ENCODE measurements around the gene WBP2. TPM values are rescaled to one million over a fixed set of nuclear protein-coding genes. Genes with fewer than 3 reads are reported as not detected.

Gene WBP2
- total and polyA plus RNA-seq, 9 of the 15 experiments (the other 6 are each of a cell fraction or from before 2014, with no cell fraction given), result 2.2 to 74.3 (median 20.0) TPM

DNA sequence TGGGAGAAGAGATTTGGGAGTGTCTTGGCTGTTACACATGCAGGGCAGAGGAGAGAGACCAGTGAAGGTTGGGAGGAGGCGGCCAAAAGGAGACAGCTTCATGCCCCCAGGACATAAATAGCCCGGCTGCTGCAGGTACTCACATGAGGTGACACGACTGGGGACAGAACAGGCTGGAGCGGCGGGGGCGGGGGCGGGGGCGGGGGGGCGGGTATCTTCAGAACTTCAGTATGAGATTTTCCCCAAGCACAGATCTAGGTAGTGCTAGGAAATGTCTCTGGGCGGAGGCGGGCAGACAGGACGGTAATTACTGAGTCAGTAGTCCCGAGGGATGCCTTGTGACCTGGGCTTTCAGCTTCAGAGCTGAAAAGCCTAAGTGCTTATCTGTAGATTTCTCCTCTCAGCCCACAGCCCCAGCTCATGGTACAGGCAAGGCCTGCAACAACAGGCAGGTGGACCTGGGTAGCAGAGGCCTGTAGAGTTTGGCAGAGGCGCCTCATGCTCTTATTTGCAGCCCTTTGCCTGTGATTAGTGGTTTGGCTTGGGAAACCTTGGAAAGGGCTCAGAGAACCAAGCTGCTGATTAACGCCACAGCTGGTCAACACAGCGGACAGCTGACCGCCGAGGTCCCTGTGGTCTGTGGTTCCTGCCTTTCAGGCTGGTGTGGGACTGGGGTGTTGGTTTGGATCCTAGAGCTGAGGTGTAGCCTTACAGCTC lies 46.1 kb downstream of the WBP2 start (continued):
- TF ChIP-seq SIN3B (IDR thresholded peaks at IDR 0.05; ENCODE audit: low read depth) (no peak), BDP1 (IDR thresholded peaks at IDR 0.05; ENCODE audit: insufficient read depth, insufficient read length) (no peak), NR3C1 (CRISPR knock-in tag; IDR thresholded peaks at IDR 0.05) (no peak), ILK (tag; IDR thresholded peaks at IDR 0.05; ENCODE audit: borderline replicate concordance, low read depth) (no peak), ZNF184 (CRISPR knock-in tag; IDR thresholded peaks at IDR 0.05) (no peak), ZNF324 (CRISPR knock-in tag; IDR thresholded peaks at IDR 0.05) (no peak), ZNF217 (CRISPR knock-in tag; IDR thresholded peaks at IDR 0.05) (no peak), NFIC (IDR thresholded peaks at IDR 0.05) (no peak), MTA1 (IDR thresholded peaks at IDR 0.05; ENCODE audit: borderline replicate concordance) (no peak), LEF1 (IDR thresholded peaks at IDR 0.05) (no peak), ZNF77 (CRISPR knock-in tag; IDR thresholded peaks at IDR 0.05) (no peak), ESRRA (IDR thresholded peaks at IDR 0.05; ENCODE audit: borderline replicate concordance, low read depth) (no peak), SMAD2 (IDR thresholded peaks at IDR 0.05; ENCODE audit: low read depth, low read length) (no peak), ZNF766 (CRISPR knock-in tag; conservative IDR thresholded peaks at IDR 0.05) (peak; percentile 58; the same call in 1 of the 2 replicates), HOXB6 (CRISPR knock-in tag; IDR thresholded peaks at IDR 0.05; ENCODE audit: borderline replicate concordance) (no peak), ZNF23 (CRISPR knock-in tag; IDR thresholded peaks at IDR 0.05) (no peak), MED1 (CRISPR knock-in tag; IDR thresholded peaks at IDR 0.05; ENCODE audit: borderline replicate concordance) (no peak), RHOXF2B (CRISPR knock-in tag; conservative IDR thresholded peaks at IDR 0.05) (no peak), U2AF1 (optimal IDR thresholded peaks at IDR 0.05; ENCODE audit: low read depth, low read length) (no peak)
- TF ChIP-seq, protein P1, sequence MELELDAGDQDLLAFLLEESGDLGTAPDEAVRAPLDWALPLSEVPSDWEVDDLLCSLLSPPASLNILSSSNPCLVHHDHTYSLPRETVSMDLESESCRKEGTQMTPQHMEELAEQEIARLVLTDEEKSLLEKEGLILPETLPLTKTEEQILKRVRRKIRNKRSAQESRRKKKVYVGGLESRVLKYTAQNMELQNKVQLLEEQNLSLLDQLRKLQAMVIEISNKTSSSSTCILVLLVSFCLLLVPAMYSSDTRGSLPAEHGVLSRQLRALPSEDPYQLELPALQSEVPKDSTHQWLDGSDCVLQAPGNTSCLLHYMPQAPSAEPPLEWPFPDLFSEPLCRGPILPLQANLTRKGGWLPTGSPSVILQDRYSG (tag; conservative IDR thresholded peaks at IDR 0.05; ENCODE audit: low read depth), result peak; percentile 55; the same call in 1 of the 2 replicates
- TF ChIP-seq, protein P2, sequence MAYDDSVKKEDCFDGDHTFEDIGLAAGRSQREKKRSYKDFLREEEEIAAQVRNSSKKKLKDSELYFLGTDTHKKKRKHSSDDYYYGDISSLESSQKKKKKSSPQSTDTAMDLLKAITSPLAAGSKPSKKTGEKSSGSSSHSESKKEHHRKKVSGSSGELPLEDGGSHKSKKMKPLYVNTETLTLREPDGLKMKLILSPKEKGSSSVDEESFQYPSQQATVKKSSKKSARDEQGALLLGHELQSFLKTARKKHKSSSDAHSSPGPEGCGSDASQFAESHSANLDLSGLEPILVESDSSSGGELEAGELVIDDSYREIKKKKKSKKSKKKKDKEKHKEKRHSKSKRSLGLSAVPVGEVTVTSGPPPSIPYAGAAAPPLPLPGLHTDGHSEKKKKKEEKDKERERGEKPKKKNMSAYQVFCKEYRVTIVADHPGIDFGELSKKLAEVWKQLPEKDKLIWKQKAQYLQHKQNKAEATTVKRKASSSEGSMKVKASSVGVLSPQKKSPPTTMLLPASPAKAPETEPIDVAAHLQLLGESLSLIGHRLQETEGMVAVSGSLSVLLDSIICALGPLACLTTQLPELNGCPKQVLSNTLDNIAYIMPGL (CRISPR knock-in tag; IDR thresholded peaks at IDR 0.05), result no peak
- TF ChIP-seq, protein P3, sequence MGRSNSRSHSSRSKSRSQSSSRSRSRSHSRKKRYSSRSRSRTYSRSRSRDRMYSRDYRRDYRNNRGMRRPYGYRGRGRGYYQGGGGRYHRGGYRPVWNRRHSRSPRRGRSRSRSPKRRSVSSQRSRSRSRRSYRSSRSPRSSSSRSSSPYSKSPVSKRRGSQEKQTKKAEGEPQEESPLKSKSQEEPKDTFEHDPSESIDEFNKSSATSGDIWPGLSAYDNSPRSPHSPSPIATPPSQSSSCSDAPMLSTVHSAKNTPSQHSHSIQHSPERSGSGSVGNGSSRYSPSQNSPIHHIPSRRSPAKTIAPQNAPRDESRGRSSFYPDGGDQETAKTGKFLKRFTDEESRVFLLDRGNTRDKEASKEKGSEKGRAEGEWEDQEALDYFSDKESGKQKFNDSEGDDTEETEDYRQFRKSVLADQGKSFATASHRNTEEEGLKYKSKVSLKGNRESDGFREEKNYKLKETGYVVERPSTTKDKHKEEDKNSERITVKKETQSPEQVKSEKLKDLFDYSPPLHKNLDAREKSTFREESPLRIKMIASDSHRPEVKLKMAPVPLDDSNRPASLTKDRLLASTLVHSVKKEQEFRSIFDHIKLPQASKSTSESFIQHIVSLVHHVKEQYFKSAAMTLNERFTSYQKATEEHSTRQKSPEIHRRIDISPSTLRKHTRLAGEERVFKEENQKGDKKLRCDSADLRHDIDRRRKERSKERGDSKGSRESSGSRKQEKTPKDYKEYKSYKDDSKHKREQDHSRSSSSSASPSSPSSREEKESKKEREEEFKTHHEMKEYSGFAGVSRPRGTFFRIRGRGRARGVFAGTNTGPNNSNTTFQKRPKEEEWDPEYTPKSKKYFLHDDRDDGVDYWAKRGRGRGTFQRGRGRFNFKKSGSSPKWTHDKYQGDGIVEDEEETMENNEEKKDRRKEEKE (IDR thresholded peaks at IDR 0.05; ENCODE audit: borderline replicate concordance in 1 of 2, control insufficient read depth in 1 of 2, low read depth in 2 of 2, low read length in 1 of 2), result no peak
- TF ChIP-seq, protein P4, sequence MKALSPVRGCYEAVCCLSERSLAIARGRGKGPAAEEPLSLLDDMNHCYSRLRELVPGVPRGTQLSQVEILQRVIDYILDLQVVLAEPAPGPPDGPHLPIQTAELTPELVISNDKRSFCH (CRISPR knock-in tag; IDR thresholded peaks at IDR 0.05), result no peak
- TF ChIP-seq, protein P4 (tag; IDR thresholded peaks at IDR 0.05), result no peak

Data from K562 (cell line).